Thoracic aorta (tissue), 2 donors: Measurements from ENCODE around the gene COX17. TPM values are rescaled to one million over a fixed set of nuclear protein-coding genes. Genes with fewer than 3 reads are reported as not detected.

ENCODE experiments used
- ATAC-seq: fragments of 150-250 bp; one replicate; pipeline ENCODE4 v1.8.0; 2017; ENCODE audit warnings: low read depth; ENCODE audit not compliant: insufficient number of reproducible peaks, low FRiP score
- DNase-seq: peaks from one replicate; pipeline ENCODE4 v3.0.0-alpha.2; 2020; ENCODE audit warnings: low spot score
- H3K27ac ChIP-seq, 2 donors: fragments of 200-600 bp; sonication (generic); 1 replicate in 1 of 2; 2 replicates in 1 of 2; pipeline ENCODE4 v1.5.1; 2016; ENCODE audit warnings: mild to moderate bottlenecking in 2 of 2, moderate library complexity in 2 of 2
- H3K27me3 ChIP-seq: fragments of 200-600 bp; sonication (generic); replicated peaks from 2 replicates; pipeline ENCODE4 v1.6.0; 2016; ENCODE audit warnings: mild to moderate bottlenecking; ENCODE audit not compliant: insufficient read depth
- H3K36me3 ChIP-seq: fragments of 200-600 bp; sonication (generic); one replicate; pipeline ENCODE4 v1.5.1; 2016
- H3K4me1 ChIP-seq, 2 donors: fragments of 200-600 bp; sonication (generic); 1 replicate in 1 of 2; 2 replicates in 1 of 2; pipeline versions ENCODE4 v1.5.1 to v1.6.0; 2016; ENCODE audit warnings: low read depth in 2 of 2, mild to moderate bottlenecking in 1 of 2; ENCODE audit not compliant: control insufficient read depth in 1 of 2
- H3K4me3 ChIP-seq: fragments of 200-600 bp; sonication (generic); 2 replicates; pipeline ENCODE4 v1.5.1; 2016; ENCODE audit warnings: mild to moderate bottlenecking
- H3K9me3 ChIP-seq: fragments of 200-600 bp; sonication (generic); 2 replicates; pipeline ENCODE4 v1.5.1; 2016
- total RNA-seq, 2 donors: library from RNA; depleted of rRNA; stranded (reverse); fragments of >200 nt; gene quantifications; one replicate each; pipeline versions ENCODE4 v1.1.0 to v1.2.3, GENCODE V29; 2016
- TF ChIP-seq, protein P1 (sequence below): fragments of 200-600 bp; sonication (generic); IDR thresholded peaks from one replicate; pipeline ENCODE4 v1.5.1; 2019; ENCODE audit warnings: antibody characterized with exemption

COX17 gene
- total RNA-seq, 2 donors from 2014 or later, result 15.2 to 51.3 TPM

DNA sequence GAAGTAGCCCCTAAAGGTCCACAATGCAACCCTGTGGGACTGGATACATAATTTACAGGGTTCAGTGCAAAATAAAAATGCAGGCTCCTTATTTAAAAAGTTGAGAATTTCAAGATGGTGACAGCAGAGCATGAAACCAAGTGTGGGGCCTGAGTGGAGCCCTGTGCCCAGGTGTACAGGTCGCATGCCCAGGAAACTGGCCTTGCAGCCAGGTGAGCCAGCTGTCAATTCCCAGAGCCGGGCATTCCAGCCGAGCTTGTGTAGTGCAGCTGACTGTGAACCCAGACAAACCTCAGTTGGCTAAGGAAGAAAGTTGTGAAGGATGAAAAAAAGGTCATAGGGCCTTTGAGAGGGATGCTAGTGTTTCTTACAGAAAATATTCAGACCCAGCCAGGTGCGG is 44.4 kb downstream of the COX17 start:
- Histone ChIP-seq H3K27me3 (no peaks in the 10 kb centered on the region), H3K27ac (peak overlapping the region in 1 of 2 donors; percentile 68), H3K9me3 (no peaks in the 10 kb centered on the region), H3K4me3 (no peak overlapping the region), H3K4me1 (peaks cover 44 to 62% of the 10 kb centered on the region in 2 donors), H3K36me3 (no peaks in the 10 kb centered on the region)
- no peak for ATAC-seq
- DNase-seq, result no peak
- TF ChIP-seq, protein P1, sequence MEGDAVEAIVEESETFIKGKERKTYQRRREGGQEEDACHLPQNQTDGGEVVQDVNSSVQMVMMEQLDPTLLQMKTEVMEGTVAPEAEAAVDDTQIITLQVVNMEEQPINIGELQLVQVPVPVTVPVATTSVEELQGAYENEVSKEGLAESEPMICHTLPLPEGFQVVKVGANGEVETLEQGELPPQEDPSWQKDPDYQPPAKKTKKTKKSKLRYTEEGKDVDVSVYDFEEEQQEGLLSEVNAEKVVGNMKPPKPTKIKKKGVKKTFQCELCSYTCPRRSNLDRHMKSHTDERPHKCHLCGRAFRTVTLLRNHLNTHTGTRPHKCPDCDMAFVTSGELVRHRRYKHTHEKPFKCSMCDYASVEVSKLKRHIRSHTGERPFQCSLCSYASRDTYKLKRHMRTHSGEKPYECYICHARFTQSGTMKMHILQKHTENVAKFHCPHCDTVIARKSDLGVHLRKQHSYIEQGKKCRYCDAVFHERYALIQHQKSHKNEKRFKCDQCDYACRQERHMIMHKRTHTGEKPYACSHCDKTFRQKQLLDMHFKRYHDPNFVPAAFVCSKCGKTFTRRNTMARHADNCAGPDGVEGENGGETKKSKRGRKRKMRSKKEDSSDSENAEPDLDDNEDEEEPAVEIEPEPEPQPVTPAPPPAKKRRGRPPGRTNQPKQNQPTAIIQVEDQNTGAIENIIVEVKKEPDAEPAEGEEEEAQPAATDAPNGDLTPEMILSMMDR, result no peak

- TF ChIP-seq, protein P1, result no peak
- DNase-seq (no peak), ATAC-seq (no peak)
- peaks cover 47 to 62% of the 10 kb centered on the region in 2 donors for H3K4me1 ChIP-seq
- H3K36me3 ChIP-seq, result no peaks in the 10 kb centered on the region
- no peaks in the 10 kb centered on the region for H3K27me3 ChIP-seq
- H3K27ac ChIP-seq, result peak overlapping the region; percentile 37 to 68
- H3K9me3 ChIP-seq, result no peaks in the 10 kb centered on the region
- H3K4me3 ChIP-seq, result no peak overlapping the region
These were observed 45.0 kb downstream of the COX17 start for GRCh38 chr3:119632216-119632615.

- H3K27ac ChIP-seq, result peak overlapping the region; percentile 37 to 68
- no peaks in the 10 kb centered on the region for H3K36me3 ChIP-seq
- H3K4me1 ChIP-seq, result peaks cover 47 to 61% of the 10 kb centered on the region in 2 donors
- H3K4me3 ChIP-seq, result no peak overlapping the region
- DNase-seq (no peak), ATAC-seq (no peak)
- H3K27me3 ChIP-seq, result no peaks in the 10 kb centered on the region
- TF ChIP-seq, protein P1, result no peak
- no peaks in the 10 kb centered on the region for H3K9me3 ChIP-seq
These were observed 45.7 kb downstream of the COX17 start for GRCh38 chr3:119631516-119631915.

GRCh38 chr3:119630880-119631329 is 46.3 kb downstream of the COX17 start:
- no peak for ATAC-seq
- TF ChIP-seq, protein P1, result no peak
- no peak for DNase-seq
- Histone ChIP-seq H3K4me3 (no peak overlapping the region), H3K27me3 (no peaks in the 10 kb centered on the region), H3K4me1 (peaks cover 47 to 61% of the 10 kb centered on the region in 2 donors), H3K27ac (peak overlapping the region; percentile 37 to 68), H3K36me3 (no peaks in the 10 kb centered on the region), H3K9me3 (no peaks in the 10 kb centered on the region)

GRCh38 chr3:119630128-119630879 is 46.9 kb downstream of the COX17 start:
- DNase-seq (no peak), ATAC-seq (peak; percentile 47)

More at GRCh38 chr3:119630128-119630879, 46.9 kb downstream of the COX17 start:
- Histone ChIP-seq H3K4me1 (peaks cover 47 to 61% of the 10 kb centered on the region in 2 donors), H3K27me3 (no peaks in the 10 kb centered on the region), H3K36me3 (no peaks in the 10 kb centered on the region), H3K27ac (peak overlapping the region; percentile 37 to 68), H3K4me3 (no peak overlapping the region), H3K9me3 (no peaks in the 10 kb centered on the region)
- TF ChIP-seq, protein P1, result no peak
